ENCODE results near the gene HORMAD2. TPM values are rescaled to one million over a fixed set of nuclear protein-coding genes. Genes with fewer than 3 reads are reported as not detected.

Gene HORMAD2
- polyA plus RNA-seq, 6 donors from 2014 or later = not detected

Other genes starting within 250 kb of the HORMAD2 start
- 10 to 100 TPM; 35.1 to 70.0 (median 42.1) TPM for gene ASCC2, start 242.2 kb upstream of the HORMAD2 start, polyA plus RNA-seq (ENCODE audit: low read depth in 6 of 6)
- 10 to 100 TPM in 5 of 6 donors, 1 to 10 TPM in 1; 7.4 to 25.4 (median 15.5) TPM for gene MTMR3, start 197.3 kb upstream of the HORMAD2 start, polyA plus RNA-seq (ENCODE audit: low read depth in 6 of 6)
- gene LIF, start 166.3 kb downstream of the HORMAD2 start, polyA plus RNA-seq (ENCODE audit: low read depth in 6 of 6) = not detected
- 1 to 10 TPM in 5 of 6 donors, under 1 TPM in 1; 0.66 to 4.7 (median 1.3) TPM for gene OSM, start 186.4 kb downstream of the HORMAD2 start, polyA plus RNA-seq (ENCODE audit: low read depth in 6 of 6)
- 10 to 100 TPM in 5 of 6 donors, not detected in 1; 11.0 to 18.5 (median 14.7) TPM for gene CASTOR1, start 209.0 kb downstream of the HORMAD2 start, polyA plus RNA-seq (ENCODE audit: low read depth in 6 of 6)
- 10 to 100 TPM; 39.9 to 54.0 (median 40.7) TPM for gene TBC1D10A, start 246.5 kb downstream of the HORMAD2 start, polyA plus RNA-seq (ENCODE audit: low read depth in 6 of 6)

Data from naive B cell (primary cell).